ENCODE data around the gene IQUB.

Gene IQUB

DNA sequence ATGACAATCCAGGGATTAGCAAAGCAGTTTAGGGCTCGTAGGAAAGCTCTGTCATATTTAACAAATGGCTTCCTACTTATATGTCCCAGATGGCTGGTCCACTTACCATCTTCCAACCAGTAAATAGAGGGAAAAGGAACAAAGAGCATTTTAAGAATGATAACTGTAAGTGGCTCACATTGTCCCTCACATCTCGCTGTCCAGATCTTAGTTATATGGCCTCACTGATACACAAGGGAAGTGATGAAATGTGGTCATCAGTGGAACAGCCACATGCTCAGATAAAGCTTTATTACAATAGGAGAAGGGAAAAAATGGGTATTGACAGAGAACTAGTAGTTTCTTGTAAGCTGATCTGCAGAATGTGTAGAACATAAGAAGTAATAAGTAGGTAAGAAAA is 35.8 kb downstream of the IQUB start:
- no peak for DNase-seq (ENCODE audit: low spot score)

DNA sequence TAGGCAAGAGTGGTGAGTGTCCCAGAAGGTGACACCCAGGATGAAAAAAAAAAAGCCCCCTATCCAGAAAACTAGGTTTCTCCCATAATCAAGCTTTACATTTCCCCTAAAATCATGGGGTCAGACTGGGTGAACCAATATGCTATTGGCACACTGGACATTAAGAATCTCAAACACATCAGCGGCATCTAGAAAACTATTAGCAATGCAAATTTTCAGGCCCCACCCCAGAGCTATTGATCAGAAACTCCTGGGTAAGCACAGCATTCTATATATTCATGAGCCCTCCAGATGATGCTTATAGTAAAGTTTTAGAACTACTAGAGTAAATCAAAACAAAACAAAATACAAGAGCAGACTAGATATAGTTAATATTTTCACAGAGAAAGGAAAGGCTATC is 36.4 kb downstream of the IQUB start:
- DNase-seq (ENCODE audit: low spot score): no peak
- TF ChIP-seq, protein P1, sequence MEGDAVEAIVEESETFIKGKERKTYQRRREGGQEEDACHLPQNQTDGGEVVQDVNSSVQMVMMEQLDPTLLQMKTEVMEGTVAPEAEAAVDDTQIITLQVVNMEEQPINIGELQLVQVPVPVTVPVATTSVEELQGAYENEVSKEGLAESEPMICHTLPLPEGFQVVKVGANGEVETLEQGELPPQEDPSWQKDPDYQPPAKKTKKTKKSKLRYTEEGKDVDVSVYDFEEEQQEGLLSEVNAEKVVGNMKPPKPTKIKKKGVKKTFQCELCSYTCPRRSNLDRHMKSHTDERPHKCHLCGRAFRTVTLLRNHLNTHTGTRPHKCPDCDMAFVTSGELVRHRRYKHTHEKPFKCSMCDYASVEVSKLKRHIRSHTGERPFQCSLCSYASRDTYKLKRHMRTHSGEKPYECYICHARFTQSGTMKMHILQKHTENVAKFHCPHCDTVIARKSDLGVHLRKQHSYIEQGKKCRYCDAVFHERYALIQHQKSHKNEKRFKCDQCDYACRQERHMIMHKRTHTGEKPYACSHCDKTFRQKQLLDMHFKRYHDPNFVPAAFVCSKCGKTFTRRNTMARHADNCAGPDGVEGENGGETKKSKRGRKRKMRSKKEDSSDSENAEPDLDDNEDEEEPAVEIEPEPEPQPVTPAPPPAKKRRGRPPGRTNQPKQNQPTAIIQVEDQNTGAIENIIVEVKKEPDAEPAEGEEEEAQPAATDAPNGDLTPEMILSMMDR (IDR thresholded peaks at IDR 0.05; ENCODE audit: extremely low read depth, missing control alignments): no peak

More for the DNA sequence above, 35.8 kb downstream of the IQUB start:
- TF ChIP-seq, protein P1 (IDR thresholded peaks at IDR 0.05; ENCODE audit: extremely low read depth, missing control alignments): no peak

- TF ChIP-seq, protein P1 (IDR thresholded peaks at IDR 0.05; ENCODE audit: extremely low read depth, missing control alignments): peak; percentile 39
- peak; percentile 36 for DNase-seq (ENCODE audit: low spot score)
Observed at GRCh38 chr7:123494193-123494796, 40.1 kb downstream of the IQUB start.

DNA sequence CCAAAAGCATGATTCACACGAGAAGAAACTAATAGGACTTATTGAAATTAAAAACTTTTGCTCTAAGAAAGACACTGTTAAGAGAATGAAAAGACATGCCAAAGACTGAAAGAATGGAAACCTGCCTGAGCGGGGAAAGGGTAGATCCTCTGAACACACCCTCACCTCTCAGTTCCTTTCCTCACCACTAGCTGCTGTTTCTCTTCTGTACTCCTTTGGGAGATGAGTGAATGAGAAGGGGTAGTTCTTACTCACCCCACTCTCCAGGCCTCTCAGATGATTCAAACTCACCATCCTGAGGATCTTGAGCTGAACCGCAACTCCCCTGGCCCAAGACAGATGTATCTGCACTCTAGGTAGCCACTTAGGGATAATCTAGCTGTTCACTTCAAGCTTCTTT is 41.9 kb downstream of the IQUB start:
- no peak for DNase-seq (ENCODE audit: low spot score)
- TF ChIP-seq, protein P1 (IDR thresholded peaks at IDR 0.05; ENCODE audit: extremely low read depth, missing control alignments): no peak

DNA sequence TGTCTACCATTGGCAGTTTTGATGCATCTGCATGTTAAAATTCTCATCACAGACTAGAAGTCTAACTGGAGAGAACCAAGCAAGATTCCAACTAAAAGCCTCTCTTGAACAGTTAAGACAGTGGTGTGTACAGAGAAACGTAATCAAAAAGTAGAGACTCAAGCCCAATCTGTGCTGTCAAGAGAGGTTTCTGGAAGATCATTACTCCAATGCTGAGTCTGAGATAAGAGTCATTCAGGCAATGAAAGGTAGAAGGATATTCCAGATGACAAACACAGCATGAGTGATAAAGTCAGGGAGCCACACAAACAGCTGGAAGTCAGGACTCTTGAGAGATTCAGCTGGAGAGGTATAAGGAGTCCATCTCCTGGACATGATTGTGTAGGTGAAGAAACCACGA is 48.7 kb downstream of the IQUB start:
- TF ChIP-seq, protein P1 (IDR thresholded peaks at IDR 0.05; ENCODE audit: extremely low read depth, missing control alignments): no peak
- no peak for DNase-seq (ENCODE audit: low spot score)

DNA sequence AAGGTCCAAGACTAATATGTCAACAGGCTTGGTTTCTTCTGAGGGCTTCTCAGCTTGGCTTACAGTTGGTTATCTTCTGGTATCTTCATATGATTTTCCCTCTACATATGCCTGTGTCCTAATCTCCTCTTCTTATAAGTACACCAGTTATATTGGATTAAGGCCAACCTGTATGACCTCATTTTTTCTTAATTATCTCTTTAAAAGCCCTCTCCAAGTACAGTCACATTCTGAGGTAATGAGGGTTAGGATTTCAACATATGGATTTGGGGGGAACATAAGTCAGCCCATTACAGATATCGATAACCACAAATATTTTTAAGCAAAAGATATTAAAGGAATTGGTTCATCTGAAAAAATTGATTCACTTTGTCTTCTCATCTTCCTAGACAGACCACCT is 49.2 kb downstream of the IQUB start:
- TF ChIP-seq, protein P1 (IDR thresholded peaks at IDR 0.05; ENCODE audit: extremely low read depth, missing control alignments): no peak

DNA sequence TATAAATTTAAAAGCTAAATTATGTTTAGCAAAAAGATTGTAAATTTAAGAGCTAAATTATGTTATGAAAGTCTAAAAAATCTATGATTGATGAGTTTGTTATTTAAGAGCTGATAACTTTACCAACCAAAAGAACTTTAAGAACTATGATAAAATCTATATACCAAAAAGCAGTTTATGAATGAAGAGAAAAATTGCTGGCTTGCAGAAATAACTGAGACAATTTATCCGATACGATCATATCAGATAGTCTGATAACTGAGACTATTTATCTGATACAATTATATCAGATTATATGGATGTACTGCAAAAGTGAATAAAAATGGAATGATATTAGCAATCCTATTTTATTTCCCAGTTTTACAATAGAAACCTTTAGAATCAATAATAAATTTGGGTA is 50.2 kb downstream of the IQUB start:
- TF ChIP-seq, protein P1 (IDR thresholded peaks at IDR 0.05; ENCODE audit: extremely low read depth, missing control alignments): no peak
- no peak for DNase-seq (ENCODE audit: low spot score)

More for the DNA sequence above, 49.2 kb downstream of the IQUB start:
- DNase-seq (ENCODE audit: low spot score): no peak

Data from GM20000 (cell line).